Activated CD8-positive, alpha-beta memory T cell treated with anti-CD3 and anti-CD28 coated beads, Interleukin-2, amount 50 U/mL, for 4 hours (primary cell): Measurements from ENCODE around the gene FCSK.
A peak's percentile ranks its signal among the peaks of the same experiment; 100 is the strongest.
"Not testable (repeated sequence)": the region's sequence is repeated elsewhere in the genome, so short reads cannot be mapped to it uniquely, and the experiment has no call there.

ENCODE experiments used
- DNase-seq: peaks from one replicate; pipeline ENCODE4 v3.0.0-alpha.2; 2020

The FCSK gene

GRCh38 chr16:70432356-70432722 is 22.1 kb upstream of the FCSK start:
- no peak for DNase-seq

- no peak for DNase-seq
Observed at GRCh38 chr16:70432723-70433457, 21.5 kb upstream of the FCSK start.

- DNase-seq, result no peak
Observed at GRCh38 chr16:70433458-70434103, 20.8 kb upstream of the FCSK start.

- no peak for DNase-seq
Observed at GRCh38 chr16:70434484-70435260, 19.7 kb upstream of the FCSK start.

- DNase-seq, result no peak
Observed at GRCh38 chr16:70437017-70437581, 17.3 kb upstream of the FCSK start.

- DNase-seq, result no peak
Observed at GRCh38 chr16:70437582-70438557, 16.5 kb upstream of the FCSK start.

GRCh38 chr16:70438585-70438968 is 15.8 kb upstream of the FCSK start:
- peak; percentile 24 for DNase-seq

- peak; percentile 94 for DNase-seq
Observed at GRCh38 chr16:70438969-70439862, 15.2 kb upstream of the FCSK start, which contains the start of gene ST3GAL2. TSS of gene ST3GAL2 (minus strand) at chr16:70439100. CDS start at chr16:70398530, 40,570 bp downstream.

- DNase-seq, result no peak
Observed at GRCh38 chr16:70440009-70440692, 14.2 kb upstream of the FCSK start.

GRCh38 chr16:70441406-70441990 is 12.9 kb upstream of the FCSK start:
- DNase-seq, result no peak

- DNase-seq, result no peak
Observed at GRCh38 chr16:70442344-70442743, 12.1 kb upstream of the FCSK start.

GRCh38 chr16:70444249-70445063 is 9.9 kb upstream of the FCSK start:
- no peak for DNase-seq

- no peak for DNase-seq
Observed at GRCh38 chr16:70448075-70448474, 6.3 kb upstream of the FCSK start.

GRCh38 chr16:70450142-70451003 is 4.0 kb upstream of the FCSK start:
- not testable (repeated sequence) for DNase-seq

GRCh38 chr16:70451004-70451340 is 3.4 kb upstream of the FCSK start:
- not testable (repeated sequence) for DNase-seq

- no peak for DNase-seq
Observed at GRCh38 chr16:70453117-70453891, 1.1 kb upstream of the FCSK start.

- DNase-seq, result no peak
Observed at GRCh38 chr16:70453892-70454221, 538 bp upstream of the FCSK start.

- no peak for DNase-seq
Observed at GRCh38 chr16:70455910-70456309, 1.5 kb downstream of the FCSK start.
